ENCODE measurements around the gene PSEN2. TPM values are rescaled to one million over a fixed set of nuclear protein-coding genes. Genes with fewer than 3 reads are reported as not detected.

PSEN2 gene
- total and polyA plus RNA-seq, 2 donors (not counting 1 experiment from before 2014, with no cell fraction given), result 15.8 to 26.0 TPM

DNA sequence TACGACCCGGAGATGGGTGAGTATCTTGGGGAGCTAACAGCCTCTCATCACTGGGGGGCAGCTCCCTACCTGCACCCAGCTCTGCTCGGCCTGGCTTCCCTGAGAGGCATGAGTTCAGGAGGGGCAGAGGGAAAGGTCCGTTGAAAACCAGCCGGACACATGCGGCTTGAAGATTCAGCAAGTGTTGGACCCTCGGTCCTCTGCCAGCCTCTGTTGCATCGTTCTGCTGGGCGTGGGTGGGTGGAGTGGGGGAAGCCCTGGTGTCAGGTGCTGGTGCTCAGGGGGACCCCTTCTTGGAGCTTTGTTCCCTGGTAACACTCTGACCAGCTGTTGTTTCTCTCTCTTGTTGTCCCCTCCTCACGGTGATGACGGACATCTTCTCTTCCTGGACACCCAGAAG, 20.9 kb downstream of the PSEN2 start:
- H3K4me2 ChIP-seq (replicated peaks; ENCODE audit: low read depth, low read length, poor library complexity, severe bottlenecking), result no peak overlapping the region
- H3K27ac ChIP-seq (ENCODE audit: low read length in 2 of 2), result no peak overlapping the region
- TF ChIP-seq, protein P1, sequence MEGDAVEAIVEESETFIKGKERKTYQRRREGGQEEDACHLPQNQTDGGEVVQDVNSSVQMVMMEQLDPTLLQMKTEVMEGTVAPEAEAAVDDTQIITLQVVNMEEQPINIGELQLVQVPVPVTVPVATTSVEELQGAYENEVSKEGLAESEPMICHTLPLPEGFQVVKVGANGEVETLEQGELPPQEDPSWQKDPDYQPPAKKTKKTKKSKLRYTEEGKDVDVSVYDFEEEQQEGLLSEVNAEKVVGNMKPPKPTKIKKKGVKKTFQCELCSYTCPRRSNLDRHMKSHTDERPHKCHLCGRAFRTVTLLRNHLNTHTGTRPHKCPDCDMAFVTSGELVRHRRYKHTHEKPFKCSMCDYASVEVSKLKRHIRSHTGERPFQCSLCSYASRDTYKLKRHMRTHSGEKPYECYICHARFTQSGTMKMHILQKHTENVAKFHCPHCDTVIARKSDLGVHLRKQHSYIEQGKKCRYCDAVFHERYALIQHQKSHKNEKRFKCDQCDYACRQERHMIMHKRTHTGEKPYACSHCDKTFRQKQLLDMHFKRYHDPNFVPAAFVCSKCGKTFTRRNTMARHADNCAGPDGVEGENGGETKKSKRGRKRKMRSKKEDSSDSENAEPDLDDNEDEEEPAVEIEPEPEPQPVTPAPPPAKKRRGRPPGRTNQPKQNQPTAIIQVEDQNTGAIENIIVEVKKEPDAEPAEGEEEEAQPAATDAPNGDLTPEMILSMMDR (IDR thresholded peaks at IDR 0.05), result no peak
- TF ChIP-seq EZH2 (IDR thresholded peaks at IDR 0.05; ENCODE audit: borderline replicate concordance, insufficient read depth, low read depth, low read length, poor library complexity, severe bottlenecking), result no peak
- CTCF ChIA-PET, result no interaction called here
- Mint-ChIP-seq H3K4me3 (no peak overlapping the region), H3K9me3 (ENCODE audit: insufficient read depth) (no peaks in the 10 kb centered on the region), H3K4me1 (peaks cover 2% of the 10 kb centered on the region), H3K27ac (no peak overlapping the region), H3K27me3 (no peaks in the 10 kb centered on the region)
- H3K79me2 ChIP-seq (ENCODE audit: control insufficient read depth, insufficient read depth, low read length), result no peaks in the 10 kb centered on the region
- POLR2A ChIA-PET, result no interaction called here
- no peaks in the 10 kb centered on the region for H3K27me3 ChIP-seq (replicated peaks in 1 of 4; ENCODE audit: control extremely low read depth in 1 of 4, control insufficient read depth in 3 of 4, insufficient read depth in 4 of 4, low read length in 3 of 4)
- peaks cover 0 to 5% of the 10 kb centered on the region in 2 experiments for H3K36me3 ChIP-seq (replicated peaks in 1 of 2; ENCODE audit: control extremely low read depth in 1 of 2, control insufficient read depth in 1 of 2, extremely low read depth in 1 of 2, insufficient read depth in 2 of 2, low read length in 1 of 2)
- H3K9me3 ChIP-seq (ENCODE audit: control extremely low read depth in 1 of 3, control insufficient read depth in 2 of 3, insufficient read depth in 1 of 3, low read length in 2 of 3), result no peaks in the 10 kb centered on the region
- H4K20me1 ChIP-seq (ENCODE audit: control insufficient read depth, insufficient read depth, low read length, poor library complexity, severe bottlenecking), result no peaks in the 10 kb centered on the region
- H3K4me3 ChIP-seq (ENCODE audit: control extremely low read depth in 1 of 5, extremely low read depth in 1 of 5, insufficient read depth in 1 of 5, low read depth in 2 of 5, low read length in 4 of 5), result no peak overlapping the region
- no peak overlapping the region for H2AFZ ChIP-seq (ENCODE audit: insufficient read depth, low read depth, low read length, poor library complexity, severe bottlenecking)
- intact Hi-C loops (cut with micrococcal nuclease), result no loop called here
- ATAC-seq (ENCODE audit: low read depth) (no peak), DNase-seq (no peak)
- H3K4me1 ChIP-seq (ENCODE audit: control insufficient read depth in 2 of 2, insufficient read depth in 2 of 2, low read length in 2 of 2), result peaks cover 3 to 7% of the 10 kb centered on the region in 2 donors
- H3K9ac ChIP-seq (ENCODE audit: low read length), result no peak overlapping the region
- 93% methylated on average over 8 of the region's 11 CpGs for WGBS (ENCODE audit: insufficient coverage)

DNA sequence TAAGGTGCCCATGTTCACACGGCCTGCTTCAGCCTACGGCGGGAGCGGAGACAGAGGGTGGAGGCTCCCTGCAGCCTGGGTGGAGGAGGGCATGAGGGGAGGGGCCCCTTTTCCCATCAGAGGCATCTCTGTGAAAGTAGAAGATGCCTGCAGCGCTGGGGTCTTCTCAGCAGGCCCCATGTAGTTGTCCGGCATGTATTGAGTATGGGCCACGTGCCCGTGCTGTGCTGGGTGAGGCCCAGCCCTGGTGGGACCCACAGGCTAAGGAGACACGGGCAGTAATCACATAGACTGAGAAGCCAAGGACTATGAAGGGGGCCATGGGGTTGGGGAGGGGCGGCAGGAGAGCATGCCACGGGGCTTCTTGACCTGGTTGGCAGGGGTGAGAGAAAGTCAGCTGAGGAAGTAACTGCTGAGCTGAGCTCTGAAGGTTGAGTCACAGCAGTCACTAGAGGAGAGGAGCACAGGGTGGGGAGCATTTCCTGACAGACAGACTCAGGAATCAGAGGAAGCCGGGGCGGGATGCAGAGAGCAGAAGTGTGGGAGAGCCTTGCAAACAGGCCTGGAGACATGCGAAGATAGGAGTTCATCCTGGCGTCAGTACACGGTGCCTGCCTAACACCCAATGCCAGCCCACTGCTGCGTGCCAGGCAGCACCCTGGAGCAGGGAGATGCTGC, 21.6 kb downstream of the PSEN2 start:
- intact Hi-C loops (cut with micrococcal nuclease), result no loop called here
- Mint-ChIP-seq H3K9me3 (ENCODE audit: insufficient read depth) (no peaks in the 10 kb centered on the region), H3K27ac (no peak overlapping the region), H3K4me1 (no peaks in the 10 kb centered on the region), H3K4me3 (no peak overlapping the region), H3K27me3 (no peaks in the 10 kb centered on the region)
- Histone ChIP-seq H3K4me2 (replicated peaks; ENCODE audit: low read depth, low read length, poor library complexity, severe bottlenecking) (no peak overlapping the region), H3K27ac (ENCODE audit: low read length in 2 of 2) (no peak overlapping the region), H3K4me1 (ENCODE audit: control insufficient read depth in 2 of 2, insufficient read depth in 2 of 2, low read length in 2 of 2) (peaks cover 0 to under 1% of the 10 kb centered on the region in 2 donors), H3K4me3 (ENCODE audit: control extremely low read depth in 1 of 5, extremely low read depth in 1 of 5, insufficient read depth in 1 of 5, low read depth in 2 of 5, low read length in 4 of 5) (no peak overlapping the region), H3K36me3 (replicated peaks in 1 of 2; ENCODE audit: control extremely low read depth in 1 of 2, control insufficient read depth in 1 of 2, extremely low read depth in 1 of 2, insufficient read depth in 2 of 2, low read length in 1 of 2) (peaks cover 0 to 5% of the 10 kb centered on the region in 2 experiments), H3K9me3 (ENCODE audit: control extremely low read depth in 1 of 3, control insufficient read depth in 2 of 3, insufficient read depth in 1 of 3, low read length in 2 of 3) (no peaks in the 10 kb centered on the region), H4K20me1 (ENCODE audit: control insufficient read depth, insufficient read depth, low read length, poor library complexity, severe bottlenecking) (no peaks in the 10 kb centered on the region), H3K27me3 (replicated peaks in 1 of 4; ENCODE audit: control extremely low read depth in 1 of 4, control insufficient read depth in 3 of 4, insufficient read depth in 4 of 4, low read length in 3 of 4) (no peaks in the 10 kb centered on the region), H2AFZ (ENCODE audit: insufficient read depth, low read depth, low read length, poor library complexity, severe bottlenecking) (no peak overlapping the region), H3K79me2 (ENCODE audit: control insufficient read depth, insufficient read depth, low read length) (no peaks in the 10 kb centered on the region), H3K9ac (ENCODE audit: low read length) (no peak overlapping the region)
- WGBS (ENCODE audit: insufficient coverage), result 91% methylated on average over 17 of the region's 17 CpGs
- ATAC-seq (ENCODE audit: low read depth) (no peak), DNase-seq (no peak)
- ChIA-PET POLR2A (no interaction called here), CTCF (no interaction called here)
- TF ChIP-seq, protein P1 (IDR thresholded peaks at IDR 0.05), result no peak
- no peak for TF ChIP-seq EZH2 (IDR thresholded peaks at IDR 0.05; ENCODE audit: borderline replicate concordance, insufficient read depth, low read depth, low read length, poor library complexity, severe bottlenecking)

Measured in B cell (primary cell).